ENCODE results near the gene SETBP1.

SETBP1 gene

DNA sequence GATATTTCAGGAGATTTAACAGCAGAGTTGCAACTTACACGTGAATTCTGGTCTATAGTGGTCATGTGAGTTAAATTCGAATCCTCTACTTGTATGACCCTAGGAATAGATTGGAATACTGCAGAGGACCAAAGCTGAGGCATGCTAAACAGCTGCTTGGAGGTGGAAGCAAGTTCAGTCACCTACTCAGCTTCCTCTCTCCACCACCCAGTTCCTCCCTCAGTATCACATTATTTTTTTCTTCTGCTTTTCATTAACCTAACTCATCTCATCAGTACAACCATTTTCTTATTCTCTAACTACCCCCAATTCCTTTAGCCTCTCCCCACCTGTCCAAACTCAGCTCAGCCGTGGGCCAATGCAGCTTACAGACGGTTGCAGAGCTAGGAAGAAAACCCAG lies 385.5 kb downstream of the SETBP1 start:
- ATAC-seq (no peak), DNase-seq (no peak)
- H3K4me3 Mint-ChIP-seq = no peak overlapping the region
- peaks cover 6% of the 10 kb centered on the region for H3K9me3 Mint-ChIP-seq
- no peaks in the 10 kb centered on the region for H3K27me3 Mint-ChIP-seq
- peaks cover 8% of the 10 kb centered on the region for H3K36me3 Mint-ChIP-seq (ENCODE audit: low read depth)
- peaks cover 6% of the 10 kb centered on the region for H3K4me1 Mint-ChIP-seq
- no peak overlapping the region for H3K27ac Mint-ChIP-seq

DNA sequence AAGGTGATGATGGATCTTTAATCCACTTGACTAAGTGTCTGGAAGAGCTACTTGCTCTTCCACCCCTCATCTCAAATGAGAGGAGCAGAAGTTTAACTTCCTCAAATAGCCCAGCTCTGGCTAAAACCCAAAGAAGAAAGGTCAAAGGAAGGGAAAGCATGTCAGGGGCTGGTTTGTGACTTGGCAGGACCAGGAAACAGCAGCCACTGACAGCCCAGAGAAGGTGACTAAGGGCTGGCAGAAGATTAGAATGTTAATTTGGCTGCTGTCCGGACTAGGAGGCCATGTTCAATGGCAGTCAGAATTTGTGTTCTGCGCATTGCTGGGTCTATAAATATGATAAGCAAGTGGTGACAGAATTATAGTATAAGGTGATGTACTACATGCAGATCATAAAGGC lies 386.2 kb downstream of the SETBP1 start:
- Mint-ChIP-seq H3K4me3 (no peak overlapping the region), H3K27ac (no peak overlapping the region), H3K4me1 (peaks cover 6% of the 10 kb centered on the region), H3K27me3 (no peaks in the 10 kb centered on the region), H3K36me3 (ENCODE audit: low read depth) (peaks cover 8% of the 10 kb centered on the region), H3K9me3 (peaks cover 6% of the 10 kb centered on the region)
- no peak for DNase-seq
- no peak for ATAC-seq

DNA sequence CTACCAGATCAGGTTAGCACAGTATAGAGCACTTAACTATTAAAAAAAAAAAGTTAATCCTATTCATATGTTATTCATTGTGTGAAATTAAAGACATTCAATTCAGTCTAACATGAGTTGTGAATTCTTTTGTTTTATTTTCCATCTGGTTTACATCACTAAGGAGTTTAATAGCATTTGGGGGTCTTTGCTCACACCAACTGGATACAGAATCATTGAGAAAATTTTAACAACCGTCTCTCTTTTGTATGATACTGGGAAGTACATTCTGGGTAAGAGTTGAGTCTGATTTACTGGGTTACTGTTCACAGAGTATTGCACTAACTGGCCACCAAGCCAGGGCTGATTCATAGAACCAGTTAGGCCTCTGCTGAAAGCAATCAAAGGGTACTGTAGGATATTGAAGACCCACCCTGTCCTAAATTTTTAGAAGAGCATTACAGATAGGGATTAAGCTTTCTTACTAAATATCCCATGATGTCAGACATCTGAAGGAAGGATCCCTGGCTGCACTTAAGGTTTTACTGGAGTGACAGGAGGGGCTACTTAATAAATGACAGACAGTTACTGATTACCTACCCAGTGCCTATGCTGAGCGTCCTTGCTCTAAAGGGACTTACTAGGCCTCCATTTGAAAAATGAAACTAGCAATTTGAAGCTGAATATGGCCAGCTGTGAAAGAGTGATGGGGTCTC lies 387.9 kb downstream of the SETBP1 start:
- Mint-ChIP-seq H3K4me1 (peaks cover 6% of the 10 kb centered on the region), H3K27me3 (no peaks in the 10 kb centered on the region), H3K4me3 (no peak overlapping the region), H3K27ac (no peak overlapping the region), H3K36me3 (ENCODE audit: low read depth) (peaks cover 6% of the 10 kb centered on the region), H3K9me3 (peaks cover 6% of the 10 kb centered on the region)
- ATAC-seq (no peak), DNase-seq (no peak)

DNA sequence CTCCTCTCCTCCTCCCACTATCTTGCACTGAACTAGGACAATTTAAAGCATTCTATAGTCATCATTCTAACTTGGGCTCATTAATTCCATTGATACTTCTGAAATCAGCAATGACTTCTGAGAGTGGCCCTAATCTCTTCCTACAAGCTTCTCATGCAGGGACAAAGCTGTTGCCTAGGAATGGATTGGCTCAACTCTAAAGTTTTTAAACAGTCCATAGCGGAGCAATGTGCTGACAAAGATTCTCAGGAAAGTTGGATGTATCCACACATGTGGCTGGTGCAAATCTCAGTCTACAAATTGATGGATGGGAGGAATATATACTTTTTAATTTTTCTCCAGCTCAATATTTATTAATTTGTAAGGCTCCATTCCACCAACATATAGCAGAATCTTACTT lies 388.9 kb downstream of the SETBP1 start:
- H3K27me3 Mint-ChIP-seq = no peaks in the 10 kb centered on the region
- H3K4me1 Mint-ChIP-seq = peaks cover 6% of the 10 kb centered on the region
- no peaks in the 10 kb centered on the region for H3K36me3 Mint-ChIP-seq (ENCODE audit: low read depth)
- no peak overlapping the region for H3K27ac Mint-ChIP-seq
- DNase-seq (no peak), ATAC-seq (no peak)
- peaks cover 3% of the 10 kb centered on the region for H3K9me3 Mint-ChIP-seq
- no peak overlapping the region for H3K4me3 Mint-ChIP-seq

GRCh38 chr18:45071956-45072355 lies 391.3 kb downstream of the SETBP1 start:
- Mint-ChIP-seq H3K4me1 (no peaks in the 10 kb centered on the region), H3K36me3 (ENCODE audit: low read depth) (no peaks in the 10 kb centered on the region), H3K9me3 (no peaks in the 10 kb centered on the region), H3K4me3 (no peak overlapping the region), H3K27ac (no peak overlapping the region), H3K27me3 (no peaks in the 10 kb centered on the region)
- ATAC-seq (no peak), DNase-seq (no peak)

DNA sequence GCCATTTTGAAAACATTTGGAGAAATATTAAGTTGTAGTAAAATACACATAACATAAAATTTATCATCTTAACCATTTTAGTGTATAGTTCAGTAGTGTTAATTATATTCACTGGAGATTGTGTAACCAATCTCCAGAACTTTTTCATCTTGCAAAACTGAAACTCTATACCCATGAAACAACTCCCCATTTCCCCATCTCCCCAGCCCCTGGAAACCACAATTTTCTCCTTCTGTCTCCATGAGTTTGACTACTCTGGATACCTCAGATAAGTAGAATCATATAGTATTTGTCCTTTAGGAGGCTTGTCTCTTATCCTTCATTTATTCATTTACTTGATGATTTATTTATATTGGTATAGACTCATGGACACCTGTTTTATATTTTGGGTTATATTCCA lies 392.9 kb downstream of the SETBP1 start:
- no peak for DNase-seq
- no peak for ATAC-seq
- Mint-ChIP-seq H3K4me1 (no peaks in the 10 kb centered on the region), H3K27ac (no peak overlapping the region), H3K4me3 (no peak overlapping the region), H3K9me3 (no peaks in the 10 kb centered on the region), H3K36me3 (ENCODE audit: low read depth) (no peaks in the 10 kb centered on the region), H3K27me3 (no peaks in the 10 kb centered on the region)

DNA sequence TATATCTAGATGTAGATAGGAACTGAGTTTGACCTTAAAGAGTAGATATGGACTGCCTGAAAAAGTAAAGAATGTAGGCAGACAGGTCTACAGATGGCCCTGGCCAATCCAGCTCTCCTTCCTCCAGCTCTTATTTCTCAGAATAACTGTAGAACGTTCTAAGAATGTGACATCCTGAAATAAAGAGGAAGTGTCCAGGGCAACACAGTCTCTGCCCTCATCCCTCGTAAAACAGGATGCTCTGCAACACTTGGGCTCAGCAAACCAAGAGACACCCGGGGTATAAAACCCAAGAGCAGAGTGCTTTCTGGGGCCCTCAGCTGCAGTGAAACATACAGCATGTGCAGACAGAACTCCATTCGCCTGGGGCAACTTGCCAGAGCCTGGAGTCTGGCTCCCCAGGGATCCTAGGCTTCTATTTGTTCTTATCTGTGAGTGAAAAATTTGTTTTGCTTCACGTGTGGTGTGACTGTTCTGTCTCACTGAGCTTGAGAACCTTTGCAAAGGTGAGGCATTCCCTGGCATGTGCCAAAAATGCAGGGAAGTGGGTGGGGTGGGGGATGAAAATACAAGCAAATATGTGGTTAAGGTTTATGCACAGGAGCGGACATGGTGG lies 401.0 kb downstream of the SETBP1 start:
- Mint-ChIP-seq H3K36me3 (ENCODE audit: low read depth) (peaks cover 3% of the 10 kb centered on the region), H3K4me3 (no peak overlapping the region), H3K9me3 (peaks cover 4% of the 10 kb centered on the region), H3K27ac (no peak overlapping the region), H3K27me3 (peaks cover 3% of the 10 kb centered on the region), H3K4me1 (no peaks in the 10 kb centered on the region)
- ATAC-seq (no peak), DNase-seq (no peak)

DNA sequence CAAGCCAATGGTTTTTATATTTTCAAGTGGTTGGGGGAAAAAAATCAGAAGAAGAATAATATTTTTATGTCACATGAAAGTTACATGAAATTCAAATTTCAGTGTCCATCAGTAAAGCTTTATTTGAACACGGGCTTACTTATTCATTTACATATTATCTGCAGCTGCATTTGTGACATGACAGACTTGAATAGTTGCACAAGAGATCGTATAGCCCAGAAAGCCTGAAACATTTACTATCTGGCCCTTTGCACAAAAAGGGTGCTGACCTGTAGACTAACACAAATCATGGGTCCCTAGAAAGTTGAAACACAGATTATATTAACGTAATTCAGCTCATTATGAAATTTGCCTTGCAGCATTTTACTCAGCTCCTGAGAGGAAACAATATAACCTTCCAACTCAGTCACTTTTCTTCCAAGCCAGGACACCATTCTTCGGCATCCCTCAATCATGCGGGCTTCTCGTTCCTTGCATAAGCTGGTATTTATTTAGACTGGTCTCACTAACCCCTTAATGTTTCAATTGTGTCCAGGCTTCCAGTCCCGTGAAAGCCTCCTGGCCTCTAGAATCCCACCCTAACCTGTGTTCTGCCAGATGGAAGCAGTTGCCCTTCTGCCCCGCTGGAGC lies 402.7 kb downstream of the SETBP1 start:
- H3K36me3 Mint-ChIP-seq (ENCODE audit: low read depth) = peaks cover 3% of the 10 kb centered on the region
- no peak overlapping the region for H3K27ac Mint-ChIP-seq
- H3K27me3 Mint-ChIP-seq = peaks cover 6% of the 10 kb centered on the region
- no peaks in the 10 kb centered on the region for H3K4me1 Mint-ChIP-seq
- DNase-seq = no peak
- no peak for ATAC-seq
- peaks cover 4% of the 10 kb centered on the region for H3K9me3 Mint-ChIP-seq
- H3K4me3 Mint-ChIP-seq = no peak overlapping the region

- peaks cover 3% of the 10 kb centered on the region for H3K36me3 Mint-ChIP-seq (ENCODE audit: low read depth)
- DNase-seq = no peak
- peaks cover 4% of the 10 kb centered on the region for H3K9me3 Mint-ChIP-seq
- no peak for ATAC-seq
- H3K27ac Mint-ChIP-seq = no peak overlapping the region
- peaks cover 7% of the 10 kb centered on the region for H3K27me3 Mint-ChIP-seq
- H3K4me1 Mint-ChIP-seq = no peaks in the 10 kb centered on the region
- H3K4me3 Mint-ChIP-seq = no peak overlapping the region
These were observed 403.5 kb downstream of the SETBP1 start for GRCh38 chr18:45084206-45084605.

GRCh38 chr18:45085916-45086624 lies 405.4 kb downstream of the SETBP1 start:
- Mint-ChIP-seq H3K4me3 (no peak overlapping the region), H3K27ac (no peak overlapping the region), H3K27me3 (peaks cover 7% of the 10 kb centered on the region), H3K36me3 (ENCODE audit: low read depth) (peaks cover 3% of the 10 kb centered on the region), H3K4me1 (no peaks in the 10 kb centered on the region), H3K9me3 (peaks cover 3% of the 10 kb centered on the region)
- no peak for DNase-seq
- ATAC-seq = no peak

DNA sequence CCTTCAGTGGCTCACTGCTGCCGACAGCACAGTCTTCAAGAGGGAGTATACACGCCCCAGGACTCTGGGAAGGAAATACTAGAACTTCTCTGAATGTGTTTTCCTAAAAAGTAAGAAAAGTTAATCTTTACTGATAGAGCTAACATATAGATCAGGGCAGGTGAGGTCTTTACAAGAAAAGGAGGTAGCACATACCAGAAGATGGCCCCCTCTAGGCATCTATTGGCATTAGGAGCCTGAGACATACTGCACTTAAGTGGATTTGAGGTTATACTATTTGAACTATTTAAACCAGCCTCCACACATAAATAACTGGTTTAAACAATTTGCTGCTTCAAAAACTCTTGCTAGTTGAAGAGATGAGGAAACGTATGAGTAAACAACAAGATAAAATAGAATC lies 406.1 kb downstream of the SETBP1 start:
- DNase-seq (no peak), ATAC-seq (no peak)
- Mint-ChIP-seq H3K27ac (no peak overlapping the region), H3K27me3 (peaks cover 4% of the 10 kb centered on the region), H3K4me1 (no peaks in the 10 kb centered on the region), H3K9me3 (no peaks in the 10 kb centered on the region), H3K36me3 (ENCODE audit: low read depth) (no peaks in the 10 kb centered on the region), H3K4me3 (no peak overlapping the region)

GRCh38 chr18:45090526-45091140 lies 409.9 kb downstream of the SETBP1 start:
- no peaks in the 10 kb centered on the region for H3K36me3 Mint-ChIP-seq (ENCODE audit: low read depth)
- H3K27ac Mint-ChIP-seq = no peak overlapping the region
- DNase-seq (no peak), ATAC-seq (no peak)
- H3K4me3 Mint-ChIP-seq = no peak overlapping the region
- no peaks in the 10 kb centered on the region for H3K9me3 Mint-ChIP-seq
- H3K27me3 Mint-ChIP-seq = peaks cover 4% of the 10 kb centered on the region
- H3K4me1 Mint-ChIP-seq = no peaks in the 10 kb centered on the region

DNA sequence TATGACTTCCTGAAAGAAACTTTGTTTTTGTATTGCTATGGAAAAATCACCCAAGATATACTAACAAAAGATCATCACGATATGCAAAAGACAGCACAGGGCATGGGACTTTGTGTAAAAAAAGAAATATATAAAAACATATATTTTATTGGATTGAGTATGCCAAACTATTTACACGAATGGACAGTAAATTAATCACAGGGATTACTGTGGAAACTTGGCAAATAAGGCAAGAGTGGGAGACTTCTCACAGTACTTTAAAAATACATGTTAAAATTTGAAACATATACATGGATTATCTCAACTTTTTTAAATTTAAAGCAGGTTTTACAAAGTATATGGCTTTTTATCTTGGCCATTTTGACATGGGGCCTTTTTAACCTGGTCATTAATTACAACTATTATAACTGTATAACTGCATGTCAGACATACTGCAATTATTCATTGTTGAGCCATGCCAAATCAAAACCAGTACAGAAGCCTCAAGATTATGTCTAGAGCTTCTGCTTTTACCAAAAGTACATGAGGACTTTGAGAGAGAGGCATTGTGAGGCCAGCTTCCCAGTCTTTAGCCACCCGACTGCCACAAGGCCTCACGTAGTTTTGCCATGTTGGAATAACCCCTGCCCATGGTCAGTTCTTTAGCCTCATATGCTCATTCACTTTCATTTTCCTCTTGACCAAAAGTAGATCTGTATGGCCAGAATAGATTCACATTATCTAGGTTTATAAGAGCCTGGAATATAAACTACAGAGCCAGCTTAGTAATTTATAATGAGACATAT lies 419.8 kb downstream of the SETBP1 start:
- ATAC-seq (no peak), DNase-seq (no peak)
- Mint-ChIP-seq H3K4me1 (peaks cover 14% of the 10 kb centered on the region), H3K27me3 (no peaks in the 10 kb centered on the region), H3K27ac (no peak overlapping the region), H3K9me3 (no peaks in the 10 kb centered on the region), H3K4me3 (no peak overlapping the region), H3K36me3 (ENCODE audit: low read depth) (no peaks in the 10 kb centered on the region)

DNA sequence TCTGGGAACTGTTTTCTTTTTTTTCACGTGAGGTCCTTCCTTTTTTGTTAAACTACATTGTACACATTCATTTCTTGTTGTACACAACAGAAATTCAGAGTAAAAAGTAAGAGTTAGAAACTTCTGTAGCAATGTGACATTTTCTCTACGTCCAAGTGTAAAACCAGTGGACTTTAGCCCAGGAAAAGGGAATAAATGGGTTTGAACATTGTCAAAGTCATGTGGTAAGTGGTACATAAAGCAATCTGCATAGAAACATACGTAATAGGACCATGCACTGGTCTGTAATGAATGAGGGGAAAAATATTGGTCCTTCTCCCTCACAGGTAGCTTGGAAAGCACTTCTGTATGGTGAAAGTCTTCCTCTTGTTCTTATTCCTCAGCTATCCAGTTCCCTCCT lies 421.4 kb downstream of the SETBP1 start:
- Mint-ChIP-seq H3K4me3 (no peak overlapping the region), H3K36me3 (ENCODE audit: low read depth) (no peaks in the 10 kb centered on the region), H3K27me3 (no peaks in the 10 kb centered on the region), H3K27ac (no peak overlapping the region), H3K4me1 (peaks cover 21% of the 10 kb centered on the region), H3K9me3 (no peaks in the 10 kb centered on the region)
- ATAC-seq (no peak), DNase-seq (no peak)
